ENCODE data around the gene PPIP5K1. TPM values are rescaled to one million over a fixed set of nuclear protein-coding genes. Genes with fewer than 3 reads are reported as not detected.

PPIP5K1 gene
- total RNA-seq, 1 experiment from 2014 or later = 62.4 TPM

GRCh38 chr15:43523646-43524045 lies 66.4 kb downstream of the PPIP5K1 start:
- DNase-seq (ENCODE audit: low read depth, low spot score) = no peak
- no peak for ATAC-seq
- CTCF ChIA-PET = interaction anchor here (1.4 kb wide), 1 partner anchor 9 kb away, joined by 4 read pairs; no protein-coding TSS in a partner anchor
- intact Hi-C loops (cut with micrococcal nuclease) = no loop called here
- BruUV-seq (replicated peaks) = no TSS peak
- no peaks in the 10 kb centered on the region for H4K20me1 ChIP-seq (ENCODE audit: insufficient read depth)
- RAD21 ChIA-PET (ENCODE audit: low non-redundant PET in 1 of 2, low total read pairs in 2 of 2, uncharacterized antibody in 2 of 2, unreplicated experiment in 2 of 2) = no interaction called here
- H3K27me3 ChIP-seq (ENCODE audit: insufficient read depth, low read length) = no peaks in the 10 kb centered on the region
- H3K9ac ChIP-seq (ENCODE audit: low read length) = no peak overlapping the region
- no peak overlapping the region for H3K4me2 ChIP-seq (ENCODE audit: low read length)
- TF ChIP-seq CEBPB (IDR thresholded peaks at IDR 0.05; ENCODE audit: low read depth) (no peak), JUND (IDR thresholded peaks at IDR 0.05) (no peak), EZH2phosphoT487 (IDR thresholded peaks at IDR 0.05; ENCODE audit: borderline replicate concordance) (no peak), SP1 (IDR thresholded peaks at IDR 0.05; ENCODE audit: low read depth) (no peak), REST (IDR thresholded peaks at IDR 0.05; ENCODE audit: low read depth) (no peak), ZFX (IDR thresholded peaks at IDR 0.05) (no peak)
- no peaks in the 10 kb centered on the region for H3K9me3 ChIP-seq (ENCODE audit: control insufficient read depth in 1 of 2, insufficient read depth in 1 of 2, low read depth in 1 of 2, low read length in 2 of 2)
- no peaks in the 10 kb centered on the region for H3K36me3 ChIP-seq (ENCODE audit: control insufficient read depth in 1 of 2, insufficient read depth in 2 of 2, low read length in 2 of 2)
- no peak overlapping the region for H3K4me3 ChIP-seq (replicated peaks in 1 of 2; ENCODE audit: low read depth in 1 of 2, low read length in 2 of 2)
- H3K9me2 ChIP-seq (ENCODE audit: insufficient read depth) = no peaks in the 10 kb centered on the region
- H2AFZ ChIP-seq (ENCODE audit: low read depth, low read length, poor library complexity, severe bottlenecking) = no peak overlapping the region
- no peaks in the 10 kb centered on the region for H3K4me1 ChIP-seq (ENCODE audit: control insufficient read depth in 1 of 2, insufficient read depth in 2 of 2, low read length in 2 of 2)
- no peaks in the 10 kb centered on the region for H3K79me2 ChIP-seq (ENCODE audit: insufficient read depth, low read length)
- H3K27ac ChIP-seq (ENCODE audit: low read depth, low read length) = no peak overlapping the region
- POLR2A ChIA-PET = no interaction called here

DNA sequence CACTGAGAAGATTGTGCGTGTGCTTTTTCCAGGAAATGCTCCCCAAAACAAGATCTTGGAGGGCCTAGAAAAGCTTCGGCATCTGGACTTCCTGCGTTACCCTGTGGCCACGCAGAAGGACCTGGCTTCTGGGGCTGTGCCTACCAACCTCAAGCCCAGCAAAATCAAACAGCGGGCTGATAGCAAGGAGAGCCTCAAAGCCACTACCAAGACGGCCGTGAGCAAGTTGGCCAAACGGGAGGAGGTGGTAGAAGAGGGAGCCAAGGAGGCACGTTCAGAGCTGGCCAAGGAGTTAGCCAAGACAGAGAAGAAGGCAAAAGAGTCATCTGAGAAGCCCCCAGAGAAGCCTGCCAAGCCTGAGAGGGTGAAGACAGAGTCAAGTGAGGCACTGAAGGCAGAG lies 67.8 kb downstream of the PPIP5K1 start:
- intact Hi-C loops (cut with micrococcal nuclease) = no loop called here
- DNase-seq (ENCODE audit: low read depth, low spot score) (no peak), ATAC-seq (no peak)
- BruUV-seq (replicated peaks) = no TSS peak
- Histone ChIP-seq H3K4me1 (ENCODE audit: control insufficient read depth in 1 of 2, insufficient read depth in 2 of 2, low read length in 2 of 2) (no peaks in the 10 kb centered on the region), H3K4me3 (replicated peaks in 1 of 2; ENCODE audit: low read depth in 1 of 2, low read length in 2 of 2) (no peak overlapping the region), H3K4me2 (ENCODE audit: low read length) (no peak overlapping the region), H3K27me3 (ENCODE audit: insufficient read depth, low read length) (no peaks in the 10 kb centered on the region), H3K9me2 (ENCODE audit: insufficient read depth) (no peaks in the 10 kb centered on the region), H4K20me1 (ENCODE audit: insufficient read depth) (no peaks in the 10 kb centered on the region), H3K36me3 (ENCODE audit: control insufficient read depth in 1 of 2, insufficient read depth in 2 of 2, low read length in 2 of 2) (no peaks in the 10 kb centered on the region), H2AFZ (ENCODE audit: low read depth, low read length, poor library complexity, severe bottlenecking) (no peak overlapping the region), H3K9me3 (ENCODE audit: control insufficient read depth in 1 of 2, insufficient read depth in 1 of 2, low read depth in 1 of 2, low read length in 2 of 2) (no peaks in the 10 kb centered on the region), H3K9ac (ENCODE audit: low read length) (no peak overlapping the region), H3K27ac (ENCODE audit: low read depth, low read length) (no peak overlapping the region), H3K79me2 (ENCODE audit: insufficient read depth, low read length) (no peaks in the 10 kb centered on the region)
- POLR2A ChIA-PET = no interaction called here
- CTCF ChIA-PET = interaction anchor here (1.4 kb wide), 1 partner anchor 8 kb away, joined by 4 read pairs; no protein-coding TSS in a partner anchor
- RAD21 ChIA-PET (ENCODE audit: low non-redundant PET in 1 of 2, low total read pairs in 2 of 2, uncharacterized antibody in 2 of 2, unreplicated experiment in 2 of 2) = no interaction called here
- TF ChIP-seq SIN3A (IDR thresholded peaks at IDR 0.05; ENCODE audit: low read depth) = no peak
- no peak for TF ChIP-seq EGR1 (IDR thresholded peaks at IDR 0.05; ENCODE audit: low read depth)
- no peak for TF ChIP-seq ZNF274 (IDR thresholded peaks at IDR 0.05; ENCODE audit: low read depth, low read length)
- no peak for TF ChIP-seq RAD21 (IDR thresholded peaks at IDR 0.05; ENCODE audit: low read depth)
- no peak for TF ChIP-seq JUND (IDR thresholded peaks at IDR 0.05)
- TF ChIP-seq CBX3 (IDR thresholded peaks at IDR 0.05; ENCODE audit: low read depth) = no peak
- TF ChIP-seq TCF7L2 (IDR thresholded peaks at IDR 0.05; ENCODE audit: borderline replicate concordance, extremely low read depth, insufficient read depth, insufficient read length) = no peak
- TF ChIP-seq CEBPB (IDR thresholded peaks at IDR 0.05; ENCODE audit: low read depth) = no peak
- no peak for TF ChIP-seq YY1 (IDR thresholded peaks at IDR 0.05; ENCODE audit: extremely low read depth, insufficient replicate concordance, low read depth, low read length)
